K562 (cell line): ENCODE measurements around the gene CAMSAP3. TPM values are rescaled to one million over a fixed set of nuclear protein-coding genes. Genes with fewer than 3 reads are reported as not detected.

Source experiments
- ATAC-seq: fragments of 200-7000 bp; cut with Tn5 transposase; 3 replicates; pipeline ENCODE4 v1.9.1; 2020; ENCODE audit warnings: moderate library complexity
- BruUV-seq: library from RNA; stranded (reverse); fragments of 400-500 nt; replicated peaks from 2 replicates; lab custom pipeline; 2021; lab: Mats Ljungman, UMichigan
- CTCF ChIA-PET: fragments of 300-600 bp; formaldehyde crosslinking; extraction: SDS; loops from one replicate; lab custom pipeline; 2021; ENCODE audit warnings: low intra/inter-chr PET ratio; lab: Yijun Ruan, JAX
- POLR2A ChIA-PET: fragments of 300-600, 350-650 bp; sonication (Branson Sonifier 250); formaldehyde crosslinking; extraction: SDS; loops from one replicate; lab custom pipeline; 2021; ENCODE audit warnings: antibody characterized with exemption, inconsistent platforms; lab: Yijun Ruan, JAX
- DNase-seq, 4 experiments: peaks; one replicate each; pipeline versions ENCODE4 v3.0.0 to v3.0.0-alpha.2; 2011 to 2018; ENCODE audit warnings: low spot score in 3 of 4, mixed read lengths in 3 of 4; ENCODE audit errors: extremely low read depth in 1 of 4
- FAIRE-seq: peaks from 2 replicates; lab custom pipeline; 2011; peaks lifted over from hg19 to GRCh38; lab: Jason Lieb, UNC
- H2AFZ ChIP-seq: 2 replicates; pipeline ENCODE4 v1.6.0; 2011; ENCODE audit warnings: low read depth, low read length, control low read depth, inconsistent platforms
- H3K27ac ChIP-seq: fragments of 200-600 bp; 3 replicates; pipeline ENCODE4 v1.8.0; 2011; ENCODE audit warnings: low read depth, mild to moderate bottlenecking, control low read depth, inconsistent platforms, low read length, moderate library complexity, mixed read lengths; ENCODE audit errors: extremely low read depth
- H3K27me3 ChIP-seq, 2 experiments: fragments of 300-600 bp in 1 of 2; 2 replicates in 1 of 2; 3 replicates in 1 of 2; pipeline versions ENCODE4 v1.6.0 to v1.8.0; 2011; ENCODE audit warnings: inconsistent platforms in 2 of 2, low read length in 2 of 2, mild to moderate bottlenecking in 1 of 2, mixed read lengths in 1 of 2, moderate library complexity in 1 of 2; ENCODE audit not compliant: control insufficient read depth in 2 of 2, insufficient read depth in 2 of 2
- H3K36me3 ChIP-seq: fragments of 300-600 bp; 3 replicates; pipeline ENCODE4 v1.8.0; 2011; ENCODE audit warnings: mild to moderate bottlenecking, low read length, inconsistent platforms; ENCODE audit not compliant: control insufficient read depth, insufficient read depth
- H3K4me1 ChIP-seq, 2 experiments: fragments of 200-600 bp in 1 of 2; replicated peaks in 1 of 2; 2 replicates in 1 of 2; 3 replicates in 1 of 2; pipeline versions ENCODE4 v1.5.1 to v1.8.0; 2011; ENCODE audit warnings: inconsistent platforms in 2 of 2, low read length in 2 of 2, mild to moderate bottlenecking in 1 of 2, mixed read lengths in 1 of 2, moderate library complexity in 1 of 2; ENCODE audit not compliant: control insufficient read depth in 2 of 2, insufficient read depth in 2 of 2
- H3K4me2 ChIP-seq: 2 replicates; pipeline ENCODE4 v1.6.1; 2011; ENCODE audit warnings: low read length, control low read depth, inconsistent platforms, mixed read lengths; ENCODE audit not compliant: insufficient read depth
- H3K4me3 ChIP-seq: fragments of 200-600 bp; sonication (generic), shearing (Covaris generic); 2 replicates; pipeline ENCODE4 v1.5.1; 2016; ENCODE audit warnings: control low read depth, inconsistent platforms
- H3K79me2 ChIP-seq: fragments of 200-600 bp; 3 replicates; pipeline ENCODE4 v1.8.0; 2011; ENCODE audit warnings: low read length, inconsistent platforms; ENCODE audit not compliant: control insufficient read depth, insufficient read depth
- H3K9ac ChIP-seq, 2 experiments: 2 replicates each; pipeline versions ENCODE4 v1.6.0 to v1.6.1; 2011; ENCODE audit warnings: low read depth in 2 of 2, low read length in 2 of 2, control low read depth in 1 of 2, inconsistent platforms in 1 of 2, mild to moderate bottlenecking in 1 of 2, mixed read lengths in 1 of 2; ENCODE audit not compliant: insufficient read depth in 1 of 2
- H3K9me1 ChIP-seq: one replicate; pipeline ENCODE4 v1.6.0; 2011; ENCODE audit warnings: inconsistent platforms, mild to moderate bottlenecking, low read length, moderate library complexity; ENCODE audit not compliant: control insufficient read depth, insufficient read depth
- H3K9me3 ChIP-seq: replicated peaks from 2 replicates; pipeline ENCODE4 v1.5.1; 2011; ENCODE audit warnings: low read depth, low read length, inconsistent platforms; ENCODE audit not compliant: control insufficient read depth, insufficient read depth
- H4K20me1 ChIP-seq: replicated peaks from 2 replicates; pipeline ENCODE4 v1.6.1; 2011; ENCODE audit warnings: low read length, inconsistent platforms, mixed read lengths; ENCODE audit not compliant: control insufficient read depth, insufficient read depth
- CEBPB ChIP-seq: fragments of 450-650 bp; IDR thresholded peaks from 2 replicates; pipeline ENCODE4 v1.6.1; 2016; ENCODE audit warnings: missing genetic modification characterization, missing compliant biosample characterization
- CEBPG ChIP-seq, 3 experiments: fragments of 200-800 bp in 1 of 3; sonication (Bioruptor generic) in 1 of 3; sonication (generic) in 1 of 3; formaldehyde crosslinking in 1 of 3; IDR thresholded peaks in 2 of 3; conservative IDR thresholded peaks in 1 of 3; 2 replicates each; pipeline versions ENCODE4 v1.6.1 to v1.8.0; 2016 to 2022; ENCODE audit warnings: missing compliant biosample characterization in 2 of 3, missing genetic modification characterization in 2 of 3, mild to moderate bottlenecking in 1 of 3, missing genetic modification reagents in 1 of 3
- CSDE1 ChIP-seq, 2 experiments: fragments of 450-650 bp; IDR thresholded peaks; 2 replicates each; pipeline ENCODE4 v1.6.1; 2016; ENCODE audit warnings: mild to moderate bottlenecking in 1 of 2
- ESRRA ChIP-seq: fragments of 450-650 bp; IDR thresholded peaks from 2 replicates; pipeline ENCODE4 v1.6.1; 2014; ENCODE audit warnings: low read depth, mild to moderate bottlenecking, moderate library complexity, borderline replicate concordance
- HDAC1 ChIP-seq, 2 experiments: fragments of 450-650 bp; IDR thresholded peaks; 2 replicates each; pipeline ENCODE4 v1.6.1; 2016 to 2017; ENCODE audit warnings: inconsistent platforms in 1 of 2, mild to moderate bottlenecking in 1 of 2, moderate library complexity in 1 of 2
- HMG20B ChIP-seq: fragments of 250-450 bp; sonication (Bioruptor Pico); IDR thresholded peaks from 2 replicates; pipeline ENCODE4 v1.5.0; 2021; ENCODE audit warnings: mild to moderate bottlenecking
- KDM1A ChIP-seq, 2 experiments: fragments of 450-650 bp; IDR thresholded peaks; 2 replicates each; pipeline ENCODE4 v1.6.1; 2016; ENCODE audit warnings: mild to moderate bottlenecking in 2 of 2
- RCOR1 ChIP-seq, 2 experiments: IDR thresholded peaks; 2 replicates each; pipeline ENCODE4 v1.6.1; 2012; ENCODE audit warnings: low read depth in 2 of 2, low read length in 2 of 2, borderline replicate concordance in 1 of 2, improper control_type of control experiment in 1 of 2
- SIX5 ChIP-seq, 2 experiments: IDR thresholded peaks; 2 replicates each; pipeline ENCODE4 v1.6.1; 2011; ENCODE audit warnings: low read length in 2 of 2, borderline replicate concordance in 1 of 2, low read depth in 1 of 2, mild to moderate bottlenecking in 1 of 2, moderate library complexity in 1 of 2; ENCODE audit not compliant: insufficient read depth in 1 of 2
- SRSF3 ChIP-seq: fragments of 200-400 bp; formaldehyde crosslinking; IDR thresholded peaks from 2 replicates; pipeline ENCODE4 v1.6.1; 2016; ENCODE audit warnings: mild to moderate bottlenecking, low read length, moderate library complexity; ENCODE audit not compliant: insufficient read depth
- ZNF165 ChIP-seq: fragments of 250-450 bp; sonication (Bioruptor Pico); IDR thresholded peaks from 2 replicates; pipeline ENCODE4 v1.4.0; 2020; ENCODE audit warnings: borderline replicate concordance
- ZNF766 ChIP-seq: fragments of 200-800 bp; sonication (Bioruptor generic); conservative IDR thresholded peaks from 2 replicates; pipeline ENCODE4 v1.6.1; 2016; ENCODE audit warnings: missing genetic modification characterization, missing compliant biosample characterization
- WGBS: fragments of 100-300 bp; shearing (Covaris generic); methylation state at CpG from one replicate; pipeline ENCODE4 v1.1.6; 2016; ENCODE audit warnings: low coverage, mixed read lengths; ENCODE audit not compliant: insufficient coverage; ENCODE audit errors: missing lambda C conversion rate; 5-methylcytosine and 5-hydroxymethylcytosine counted together
- in situ Hi-C: fragments of 300-500 bp; cut with MboI; formaldehyde crosslinking; loops from 4 replicates; pipeline ENCODE4 v1.15.0; 2018; ENCODE audit warnings: inconsistent platforms, mixed read lengths
- intact Hi-C: fragments of 100-400 bp; cut with micrococcal nuclease; formaldehyde crosslinking; loops from 2 replicates; pipeline ENCODE4 v1.14.2; 2022
- polyA plus RNA-seq, 8 experiments: library from polyadenylated mRNA; depleted of rRNA in 4 of 8; stranded (reverse) in 5 of 8; unstranded in 3 of 8; fragments of >200 nt; fragmentation: Nextera tagmentation in 2 of 8; fragmentation: Illumina TruSeq in 1 of 8; extraction: Ambion mirVana in 2 of 8; extraction: Trizol in 1 of 8; gene quantifications; 2 replicates each; pipeline versions ENCODE4 v1.2.1 to v1.2.3, GENCODE V29; 2011 to 2014; ENCODE audit warnings: inconsistent platforms in 1 of 8, missing spikeins in 1 of 8
- total RNA-seq, 7 experiments: library from RNA; depleted of rRNA in 6 of 7; stranded (reverse); fragments of >200 nt in 6 of 7; fragmentation: Illumina TruSeq in 2 of 7; extraction: Trizol in 2 of 7; gene quantifications; 2 replicates each; pipeline versions ENCODE4 v1.2.1 to v1.2.3, GENCODE V29; 2011 to 2021; ENCODE audit warnings: low replicate concordance in 1 of 7

The CAMSAP3 gene
- total and polyA plus RNA-seq, 9 of the 15 experiments (the other 6 are each of a cell fraction or from before 2014, with no cell fraction given) = 0.01 to 0.89 (median 0.22) TPM; not detected in 1

- BruUV-seq = no TSS peak
These were observed 7.4 kb downstream of the CAMSAP3 start for GRCh38 chr19:7602935-7603497.

GRCh38 chr19:7603919-7604318 lies 8.3 kb downstream of the CAMSAP3 start:
- intact Hi-C loops = no loop called here
- no peak for ATAC-seq
- no peak for FAIRE-seq
- Histone ChIP-seq H3K4me1 (peaks cover 2 to 34% of the 10 kb centered on the region in 2 experiments; a peak in 4 of 5 replicates), H3K27me3 (no peaks in the 10 kb centered on the region; a peak in 1 of 5 replicates), H3K9me3 (no peaks in the 10 kb centered on the region), H3K9ac (no peak overlapping the region; a peak in 1 of 4 replicates), H3K36me3 (no peaks in the 10 kb centered on the region), H3K79me2 (no peaks in the 10 kb centered on the region), H4K20me1 (peaks cover 9% of the 10 kb centered on the region; the same call in 1 of the 2 replicates), H3K4me3 (no peak overlapping the region), H2AFZ (no peak overlapping the region), H3K9me1 (no peaks in the 10 kb centered on the region), H3K4me2 (no peak overlapping the region), H3K27ac (no peak overlapping the region)
- no peak for DNase-seq
- CTCF ChIA-PET = interaction anchor here (0.7 kb wide), 1 partner anchor 16 kb away, joined by 3 read pairs; no protein-coding TSS in a partner anchor
- BruUV-seq = no TSS peak
- TF ChIP-seq ZNF766 = peak; percentile 36; the same call in 1 of the 2 replicates
- TF ChIP-seq CEBPG (CRISPR knock-in tag; IDR thresholded peaks at IDR 0.05) = no peak
- peak; percentile 44 to 79; a peak in 2 of 4 replicates for TF ChIP-seq CEBPG (tag; conservative IDR thresholded peaks at IDR 0.05 in 1 of 2, IDR thresholded peaks at IDR 0.05 in 1 of 2)
- peak; percentile 70 to 76 for TF ChIP-seq KDM1A (IDR thresholded peaks at IDR 0.05)
- no peak for TF ChIP-seq HMG20B (CRISPR knock-in tag)
- peak; percentile 50 for TF ChIP-seq CEBPB (tag)
- TF ChIP-seq ZNF165 (CRISPR knock-in tag) = no peak
- peak; percentile 54; the same call in 1 of the 2 replicates for TF ChIP-seq ESRRA
- no peak for TF ChIP-seq SIX5 (IDR thresholded peaks at IDR 0.05; ENCODE audit: borderline replicate concordance in 1 of 2, insufficient read depth in 1 of 2, low read depth in 1 of 2, low read length in 2 of 2)
- TF ChIP-seq RCOR1 (IDR thresholded peaks at IDR 0.05; ENCODE audit: borderline replicate concordance in 1 of 2, low read depth in 2 of 2, low read length in 2 of 2) = peak in 1 of 2 experiments; percentile 68; a peak in 2 of 4 replicates
- WGBS = 5% methylated on average over 9 of the region's 9 CpGs
- in situ Hi-C loops = no loop called here
- POLR2A ChIA-PET = no interaction called here

More at GRCh38 chr19:7602935-7603497, 7.4 kb downstream of the CAMSAP3 start:
- peaks cover 2 to 31% of the 10 kb centered on the region in 2 experiments; a peak in 4 of 5 replicates for H3K4me1 ChIP-seq
- FAIRE-seq = no peak
- 0 out of 4 replicates have a peak, but pooled peaks of 1 of the 2 experiments have one; percentile 22 for TF ChIP-seq HDAC1 (IDR thresholded peaks at IDR 0.05)
- no peak for TF ChIP-seq CSDE1 (IDR thresholded peaks at IDR 0.05)
- no peak for TF ChIP-seq SRSF3
- peak; percentile 80 to 88 for TF ChIP-seq KDM1A (IDR thresholded peaks at IDR 0.05)
- TF ChIP-seq, all 486 proteins: peak for 2
- H3K27ac ChIP-seq = no peak overlapping the region
- no peaks in the 10 kb centered on the region for H3K79me2 ChIP-seq
- 11% methylated on average over 10 of the region's 11 CpGs for WGBS
- intact Hi-C loops (no loop called here), in situ Hi-C loops (no loop called here)
- ChIA-PET CTCF (no interaction called here), POLR2A (no interaction called here)
- peaks cover 1 to 4% of the 10 kb centered on the region in 2 experiments; a peak in 2 of 5 replicates for H3K27me3 ChIP-seq
- ATAC-seq (no peak), DNase-seq (no peak)
- H3K9ac ChIP-seq = no peak overlapping the region
- H3K4me2 ChIP-seq = no peak overlapping the region
- no peaks in the 10 kb centered on the region for H3K36me3 ChIP-seq
- H3K9me1 ChIP-seq = no peaks in the 10 kb centered on the region
- no peaks in the 10 kb centered on the region for H3K9me3 ChIP-seq
- no peak overlapping the region for H2AFZ ChIP-seq
- peaks cover 6% of the 10 kb centered on the region; the same call in 1 of the 2 replicates for H4K20me1 ChIP-seq
- H3K4me3 ChIP-seq = no peak overlapping the region
